CD4-positive, alpha-beta T cell treated with Interleukin-12 subunit alpha and Interleukin-12 subunit beta, for 1 hour (primary cell): ENCODE measurements around the gene ACO2.
"Not testable (repeated sequence)": the region's sequence is repeated elsewhere in the genome, so short reads cannot be mapped to it uniquely, and the experiment has no call there.

Experiments
- DNase-seq: peaks from one replicate; pipeline ENCODE4 v3.0.0-alpha.2; 2020

ACO2 gene

DNA sequence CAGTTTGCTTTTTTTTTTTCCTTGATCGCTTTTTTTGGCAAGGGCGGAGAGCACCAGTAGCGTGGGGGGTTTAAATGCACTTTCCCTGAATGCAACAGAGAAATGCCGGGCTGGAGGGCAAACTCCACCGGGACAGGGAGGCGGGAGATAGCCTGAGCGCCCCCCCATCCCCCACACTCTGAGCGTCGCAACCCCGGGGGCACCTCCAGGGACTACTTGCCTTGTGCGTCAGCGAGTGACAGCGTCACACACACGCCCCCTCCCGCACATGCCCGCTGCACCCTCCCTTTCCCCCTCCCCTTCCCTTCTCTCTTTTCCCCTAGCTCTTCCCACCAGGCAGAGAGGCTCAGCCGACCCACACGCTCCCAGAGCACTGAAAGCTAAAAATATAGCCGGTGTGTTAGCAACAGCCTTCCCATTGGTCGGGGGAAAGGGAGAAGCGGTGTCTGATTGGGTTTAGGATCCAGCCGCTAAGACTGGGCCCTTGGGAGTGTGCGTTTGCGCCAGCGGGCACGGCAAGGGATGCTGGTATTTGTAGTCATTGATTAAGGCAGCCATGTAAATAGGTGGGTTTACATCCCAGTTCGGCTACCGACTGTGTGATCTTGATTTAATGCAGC lies 20.6 kb upstream of the ACO2 start:
- DNase-seq, result peak; percentile 95

DNA sequence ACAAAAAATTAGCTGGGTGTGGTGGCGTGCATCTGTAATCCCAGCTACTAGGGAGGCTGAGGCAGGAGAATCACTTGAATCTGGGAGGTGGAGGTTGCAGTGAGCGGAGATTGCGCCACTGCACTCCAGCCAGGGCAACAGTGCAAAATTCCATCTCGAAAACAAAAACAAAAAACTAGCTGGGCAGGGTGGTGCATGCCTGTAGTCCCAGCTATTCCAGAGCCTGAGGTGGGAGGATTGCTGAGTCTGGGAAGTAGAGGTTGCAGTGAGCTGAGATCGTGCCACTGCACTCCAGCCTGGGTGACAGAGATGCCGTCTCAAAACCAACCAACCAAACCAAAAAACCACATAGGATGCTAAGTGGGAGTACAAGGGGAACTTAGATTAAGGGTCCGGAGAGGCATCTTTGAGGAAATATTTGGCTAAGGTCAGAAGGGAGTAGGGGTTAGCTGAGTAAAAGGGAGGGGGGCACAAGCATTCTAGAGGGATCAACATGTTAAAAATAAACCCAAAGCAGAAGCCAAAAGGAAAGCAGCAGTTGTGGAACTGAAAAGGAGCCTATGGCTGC lies 10.7 kb upstream of the ACO2 start:
- no peak for DNase-seq

DNA sequence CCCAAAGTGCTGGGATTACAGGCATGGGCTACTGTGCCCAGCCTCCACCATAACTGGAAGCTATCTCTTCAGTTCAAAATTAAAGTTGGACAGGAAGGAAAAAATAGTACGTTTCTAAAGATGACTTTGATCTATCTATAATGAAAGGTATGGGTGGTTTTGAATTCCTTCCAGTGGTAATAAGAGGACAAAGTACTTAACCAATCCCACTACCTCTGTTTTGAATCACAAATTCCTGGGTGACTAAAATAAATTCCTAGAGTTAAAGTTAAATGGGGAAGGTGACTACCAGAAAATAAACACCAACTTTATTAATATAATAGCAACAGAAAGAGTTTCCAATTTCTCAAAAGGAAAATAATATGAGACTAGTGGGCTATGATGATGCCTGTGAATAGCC lies 9.5 kb upstream of the ACO2 start:
- no peak for DNase-seq

DNA sequence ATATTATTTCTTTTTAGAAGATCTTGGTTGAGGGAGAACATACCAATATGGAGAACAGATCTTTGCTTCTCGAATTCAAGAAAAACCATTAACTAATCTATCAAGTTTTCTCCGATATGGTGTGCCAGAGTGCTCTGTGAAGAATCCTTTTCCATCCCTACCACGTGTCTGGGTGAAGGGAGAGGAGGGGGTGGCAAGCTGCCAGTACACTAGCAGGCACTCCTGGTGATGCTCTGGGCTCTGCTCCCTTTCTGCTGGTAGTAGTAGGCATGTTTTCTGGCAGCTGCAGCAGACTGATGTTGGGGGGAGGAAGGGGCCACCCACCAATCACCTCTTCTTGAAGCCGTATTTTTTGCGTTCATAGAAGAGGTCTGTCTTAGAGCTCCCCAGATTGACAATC lies 8.8 kb upstream of the ACO2 start:
- DNase-seq, result not testable (repeated sequence)

DNA sequence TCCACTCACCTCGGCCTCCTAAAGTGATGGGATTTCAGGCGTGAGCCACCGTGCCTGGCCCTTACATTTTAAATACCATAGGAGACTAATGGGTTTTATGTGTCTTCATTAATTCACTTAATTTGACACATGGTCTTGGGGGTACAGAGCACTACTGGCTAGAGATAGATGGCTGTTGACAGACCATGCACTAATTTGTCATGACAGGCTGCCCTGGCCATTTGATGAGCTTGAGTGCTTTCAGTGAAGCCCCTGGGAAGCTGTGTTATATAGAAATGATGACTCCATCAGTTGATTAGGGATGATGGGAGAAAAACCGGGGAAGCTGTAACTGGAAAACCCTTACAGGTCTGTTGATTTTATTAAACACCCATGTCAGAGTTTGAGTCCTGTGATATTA lies 7.0 kb upstream of the ACO2 start:
- DNase-seq, result no peak

DNA sequence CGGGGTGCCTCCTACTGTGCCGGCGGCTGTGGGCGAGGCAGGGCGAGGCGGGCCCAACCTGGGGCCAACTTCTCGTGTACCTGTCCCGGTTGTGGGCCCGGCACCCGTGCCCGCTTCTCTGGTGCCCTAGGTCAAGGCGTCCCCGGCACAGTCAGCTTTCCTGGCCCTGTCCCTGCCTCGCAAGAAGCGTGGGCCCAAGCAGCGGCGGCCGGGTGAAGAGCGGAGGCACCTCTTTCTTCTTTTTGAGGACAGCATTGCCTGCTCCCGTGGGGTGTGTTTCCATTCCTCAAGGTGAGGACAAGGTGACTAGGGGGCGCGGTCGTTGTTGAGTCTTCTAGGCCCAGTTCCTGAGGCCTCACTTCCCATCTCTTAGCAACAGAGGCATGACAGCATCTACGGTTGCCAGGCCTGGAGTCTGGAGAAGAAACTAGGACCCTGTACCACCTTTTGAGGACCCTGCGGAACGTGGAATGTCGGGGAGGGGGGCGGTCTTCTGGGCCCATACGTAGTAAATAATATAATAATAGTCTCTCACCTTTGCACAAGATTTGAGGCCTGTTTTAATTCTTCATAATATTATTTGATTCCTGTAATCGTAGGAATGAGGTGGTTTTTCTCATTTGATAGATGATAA lies 418 bp downstream of the ACO2 start:
- DNase-seq, result peak; percentile 45

DNA sequence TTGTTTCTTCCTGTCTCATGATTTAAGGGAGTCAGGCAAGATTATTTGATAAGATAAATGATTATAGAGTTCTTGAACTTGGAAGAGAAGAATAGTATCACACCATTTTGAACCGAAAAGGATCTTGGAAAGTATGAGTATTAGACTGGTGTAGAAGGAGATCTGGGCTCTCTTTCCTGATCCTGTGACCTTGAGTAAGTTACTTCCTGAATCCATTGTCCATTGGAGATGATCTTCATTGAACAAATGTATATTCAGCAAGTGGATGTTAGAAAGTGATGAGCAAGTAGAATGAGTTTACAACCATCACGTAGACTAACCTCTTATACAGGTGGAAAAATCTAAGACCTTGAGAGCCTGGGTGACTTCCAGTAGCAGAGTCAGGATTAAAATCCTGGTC lies 2.0 kb downstream of the ACO2 start:
- DNase-seq, result no peak

DNA sequence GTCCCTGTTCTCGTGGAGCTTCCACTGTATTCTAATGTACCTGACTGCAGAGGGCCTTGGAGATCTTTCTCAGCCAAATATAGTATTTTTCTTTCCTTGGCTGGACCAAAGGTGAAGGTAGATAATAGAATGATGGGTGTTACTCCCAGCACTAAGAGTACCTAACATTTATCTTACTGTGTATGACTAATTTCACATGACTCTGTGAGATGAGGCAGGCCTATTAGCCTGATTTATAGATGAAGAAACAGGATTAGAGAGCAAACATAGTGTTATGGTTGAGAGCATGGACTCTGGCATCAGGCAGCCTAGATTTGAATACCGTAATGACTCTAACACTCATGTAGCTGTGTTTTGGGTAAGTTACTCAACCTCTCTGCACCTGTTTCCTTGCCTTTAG lies 2.7 kb downstream of the ACO2 start:
- no peak for DNase-seq

DNA sequence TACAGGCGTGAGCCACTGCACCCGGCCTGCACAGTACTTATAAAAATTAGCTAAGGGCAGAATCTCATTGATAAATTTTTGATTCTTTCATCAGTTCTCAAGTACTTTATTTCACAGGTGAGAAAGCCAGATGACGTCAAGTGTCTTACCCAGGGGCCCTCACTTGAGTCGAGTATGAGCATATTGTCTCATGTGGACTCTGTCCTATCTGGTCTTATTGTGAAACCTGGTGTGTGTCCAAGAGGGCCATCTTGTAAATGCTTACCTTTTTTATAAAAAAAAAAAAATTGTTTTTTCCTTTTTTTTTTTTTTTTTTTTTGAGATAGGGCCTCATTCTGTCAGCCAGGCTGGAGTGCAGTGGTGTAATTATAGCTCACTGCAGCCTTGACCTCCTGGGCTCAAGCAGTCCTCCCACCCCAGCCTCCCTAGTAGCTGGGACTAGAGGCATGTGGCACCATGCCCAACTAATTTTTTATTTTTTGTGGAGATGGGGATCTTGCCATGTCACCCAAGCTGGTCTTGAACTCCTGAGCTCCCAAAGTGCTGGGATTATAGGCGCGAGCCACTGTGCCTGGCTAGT lies 6.0 kb downstream of the ACO2 start:
- DNase-seq, result no peak

DNA sequence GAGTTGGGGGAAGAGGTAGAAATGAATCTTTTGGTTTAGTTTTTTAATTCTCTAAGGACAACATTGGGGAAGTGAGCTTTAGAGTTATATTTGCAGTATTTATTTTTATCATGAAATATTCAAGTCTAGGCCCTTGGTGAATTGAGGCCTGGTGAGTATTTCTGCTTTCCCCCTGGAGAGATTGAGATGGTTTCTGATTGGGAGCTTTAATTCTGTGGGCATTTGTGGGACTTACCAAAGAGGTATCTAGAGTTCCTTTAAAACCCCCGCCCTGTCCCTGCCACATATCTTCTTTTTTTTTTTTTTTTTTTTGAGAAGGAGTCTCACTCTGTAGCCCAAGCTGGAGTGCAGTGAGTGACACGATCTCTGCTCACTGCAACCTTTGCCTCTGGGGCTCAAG lies 9.6 kb downstream of the ACO2 start:
- no peak for DNase-seq

DNA sequence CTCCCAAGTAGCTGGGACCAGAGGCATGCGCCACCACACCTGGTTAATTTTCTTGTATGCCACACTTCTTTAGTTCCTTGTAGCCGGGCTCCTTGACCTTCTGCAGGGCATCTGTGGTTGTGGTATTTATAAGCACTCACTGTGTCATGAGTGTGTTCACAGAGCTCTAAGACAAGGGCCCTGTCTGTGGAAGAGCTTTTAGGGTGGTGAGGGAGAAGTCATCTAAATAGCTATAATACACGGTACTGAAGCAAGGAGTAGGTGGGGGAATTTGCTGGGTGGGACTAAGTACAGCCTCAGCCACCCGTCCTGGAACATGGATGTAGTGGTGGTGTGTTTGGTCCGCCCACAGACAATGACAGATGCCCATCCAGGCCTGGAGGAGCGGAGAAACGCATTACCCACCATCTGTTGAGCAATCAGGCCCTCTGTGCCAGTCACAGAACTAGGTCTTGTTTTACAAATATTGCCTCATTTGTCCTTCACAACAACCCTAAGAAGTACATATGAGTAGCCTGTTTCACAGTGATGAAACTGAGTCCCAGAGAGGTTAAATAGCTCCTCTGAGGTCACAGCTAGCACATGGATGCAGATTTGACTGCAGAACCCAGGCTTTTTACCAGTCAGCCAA lies 10.1 kb downstream of the ACO2 start:
- no peak for DNase-seq

DNA sequence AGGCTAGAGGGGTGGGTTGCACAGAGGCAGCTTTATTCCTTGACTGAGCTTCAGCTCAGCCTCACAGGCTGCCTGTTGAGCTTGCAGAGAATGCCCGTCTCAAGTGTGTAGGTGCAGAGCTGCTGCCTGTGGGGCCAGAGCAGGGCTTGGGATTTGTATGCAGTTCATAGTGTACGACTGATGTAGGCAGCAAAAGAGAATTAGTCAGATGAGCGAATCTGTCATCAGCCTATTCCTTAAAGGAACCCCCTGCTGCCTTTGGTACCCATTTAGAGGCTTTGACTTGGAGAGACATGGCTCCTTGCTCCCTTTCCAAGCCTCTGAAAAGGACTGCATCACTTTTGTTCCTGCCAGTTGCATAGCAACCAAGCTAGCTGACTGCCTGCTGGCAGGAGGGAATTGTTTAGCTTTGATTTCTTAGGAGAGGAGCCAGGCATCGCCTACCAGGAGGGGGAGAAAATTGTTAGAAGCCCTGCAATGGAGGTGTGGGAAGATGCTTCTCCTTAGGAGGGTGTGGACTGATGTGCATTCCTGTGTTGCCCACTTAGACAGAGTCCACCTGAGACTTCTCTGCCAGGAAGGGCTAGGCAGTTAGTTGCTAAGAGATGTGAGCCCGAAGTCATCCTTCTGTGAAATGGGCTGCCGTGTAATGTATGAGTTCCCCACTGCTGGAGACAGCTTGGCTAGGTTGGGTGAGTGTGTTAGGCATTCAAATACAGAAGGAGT lies 10.9 kb downstream of the ACO2 start:
- DNase-seq, result no peak

DNA sequence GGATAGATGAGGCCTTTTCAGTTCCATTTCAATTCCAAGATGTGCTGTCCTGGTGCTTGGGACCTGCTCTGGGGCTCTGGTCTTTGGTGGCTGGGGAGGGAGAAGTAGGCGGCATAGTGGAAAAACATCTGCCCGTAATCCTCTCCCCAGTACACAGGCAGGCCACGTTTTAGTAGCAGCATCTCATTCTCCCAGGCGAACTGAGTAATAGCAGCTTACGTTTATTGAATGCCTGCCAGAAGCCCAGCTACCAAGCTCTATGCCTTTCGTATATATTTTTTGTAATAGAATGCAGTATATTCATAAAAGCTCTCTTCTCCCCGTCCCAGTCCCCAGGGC lies 11.4 kb downstream of the ACO2 start:
- DNase-seq, result no peak

DNA sequence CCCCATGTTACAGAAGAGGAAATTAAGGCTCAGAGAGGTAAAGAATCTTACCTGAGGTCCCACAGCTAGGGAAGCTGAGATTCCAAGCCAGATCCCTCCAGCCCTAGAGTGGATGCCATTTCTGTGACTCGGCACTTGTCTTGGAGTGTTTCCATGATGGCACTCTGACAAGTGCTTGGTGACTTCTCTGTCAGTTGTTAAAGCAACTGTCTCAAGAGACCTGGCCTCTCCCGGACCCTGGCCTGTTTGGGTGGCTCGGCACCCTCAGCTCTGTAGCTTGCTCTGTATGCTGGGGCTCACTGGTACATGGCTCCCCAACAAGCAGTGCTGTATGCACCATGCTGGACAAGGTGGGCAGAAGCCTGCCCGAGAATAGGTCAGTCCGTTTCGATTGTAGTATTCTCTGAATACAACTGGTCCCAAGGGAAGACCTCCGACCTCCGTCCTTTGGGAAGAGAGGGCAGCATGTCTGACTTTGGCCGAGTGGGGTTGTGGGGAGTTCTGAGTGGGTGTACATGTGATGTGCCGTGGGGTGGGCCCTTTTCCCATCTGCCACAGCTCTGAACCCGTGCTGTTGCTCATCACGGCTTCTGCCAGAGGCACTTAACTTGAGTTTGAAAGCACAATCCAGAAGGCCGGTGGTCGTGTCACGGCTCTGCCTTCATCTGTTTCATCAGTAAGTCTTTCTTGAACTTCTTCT lies 12.4 kb downstream of the ACO2 start:
- DNase-seq, result no peak

DNA sequence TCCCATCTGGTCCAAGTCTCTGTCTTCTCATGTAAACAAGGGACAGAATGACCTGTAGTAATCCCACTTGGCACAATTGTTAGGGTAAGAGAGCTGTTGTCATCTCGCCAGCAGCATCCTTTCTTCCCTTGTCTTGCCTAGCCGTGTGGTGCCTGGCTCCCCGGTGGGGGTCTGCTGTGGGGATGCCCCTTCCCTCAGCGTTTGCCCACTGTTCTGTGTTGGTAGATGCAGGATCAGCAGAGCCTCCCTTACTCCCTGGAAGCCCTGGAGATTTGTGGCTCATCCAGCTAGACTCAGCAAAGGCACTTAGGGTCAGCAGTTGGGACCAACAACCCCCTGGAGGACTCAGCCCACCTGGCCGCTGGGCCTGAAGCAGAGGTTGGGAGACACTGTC lies 13.0 kb downstream of the ACO2 start:
- no peak for DNase-seq

DNA sequence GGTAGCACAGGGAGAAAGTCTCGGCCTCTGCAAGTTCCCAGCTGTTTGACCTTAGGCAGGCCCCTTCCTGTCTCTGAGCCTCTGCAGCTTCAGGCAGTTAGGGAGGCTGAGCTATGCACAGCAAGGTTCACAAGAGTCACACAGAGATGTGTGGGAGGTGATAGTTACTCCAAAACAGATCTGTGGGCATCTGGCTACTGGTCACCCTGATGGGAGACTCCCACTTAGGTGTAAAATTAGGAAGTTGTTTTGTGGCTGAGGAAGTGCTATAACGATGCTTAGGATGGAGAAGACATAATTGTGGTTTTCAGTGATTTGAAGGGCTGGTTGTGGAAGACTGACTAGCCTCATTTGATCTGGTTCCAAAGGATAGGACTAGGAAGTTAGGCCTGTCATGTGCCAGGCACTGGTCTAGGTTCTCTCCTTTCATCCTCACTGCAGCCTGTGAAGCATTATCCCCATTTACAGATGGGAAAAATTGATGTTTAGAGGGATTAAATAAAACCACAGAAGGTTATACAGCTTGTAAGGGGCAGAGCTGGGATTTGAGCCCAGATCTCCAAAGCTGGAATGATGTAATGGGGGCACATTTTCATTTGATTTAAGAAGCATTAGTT lies 13.5 kb downstream of the ACO2 start:
- DNase-seq, result no peak

DNA sequence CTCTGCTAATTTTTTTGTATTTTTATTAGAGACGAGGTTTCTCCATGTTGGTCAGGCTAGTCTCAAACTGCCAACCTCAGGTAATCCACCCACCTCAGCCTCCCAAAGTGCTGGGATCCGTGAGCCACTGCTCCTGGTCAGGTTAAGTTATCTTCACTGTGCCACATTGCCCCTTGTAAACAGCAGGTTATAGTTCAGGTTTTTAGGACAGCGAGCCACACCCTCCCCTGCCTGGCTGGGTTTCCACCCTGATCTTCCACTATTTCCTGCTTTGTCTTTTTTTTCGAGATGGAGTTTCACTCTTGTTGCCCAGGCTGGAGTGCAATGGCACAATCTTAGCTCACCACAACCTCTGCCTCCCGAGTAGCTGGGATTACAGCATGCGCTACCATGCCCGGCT lies 16.1 kb downstream of the ACO2 start:
- no peak for DNase-seq

DNA sequence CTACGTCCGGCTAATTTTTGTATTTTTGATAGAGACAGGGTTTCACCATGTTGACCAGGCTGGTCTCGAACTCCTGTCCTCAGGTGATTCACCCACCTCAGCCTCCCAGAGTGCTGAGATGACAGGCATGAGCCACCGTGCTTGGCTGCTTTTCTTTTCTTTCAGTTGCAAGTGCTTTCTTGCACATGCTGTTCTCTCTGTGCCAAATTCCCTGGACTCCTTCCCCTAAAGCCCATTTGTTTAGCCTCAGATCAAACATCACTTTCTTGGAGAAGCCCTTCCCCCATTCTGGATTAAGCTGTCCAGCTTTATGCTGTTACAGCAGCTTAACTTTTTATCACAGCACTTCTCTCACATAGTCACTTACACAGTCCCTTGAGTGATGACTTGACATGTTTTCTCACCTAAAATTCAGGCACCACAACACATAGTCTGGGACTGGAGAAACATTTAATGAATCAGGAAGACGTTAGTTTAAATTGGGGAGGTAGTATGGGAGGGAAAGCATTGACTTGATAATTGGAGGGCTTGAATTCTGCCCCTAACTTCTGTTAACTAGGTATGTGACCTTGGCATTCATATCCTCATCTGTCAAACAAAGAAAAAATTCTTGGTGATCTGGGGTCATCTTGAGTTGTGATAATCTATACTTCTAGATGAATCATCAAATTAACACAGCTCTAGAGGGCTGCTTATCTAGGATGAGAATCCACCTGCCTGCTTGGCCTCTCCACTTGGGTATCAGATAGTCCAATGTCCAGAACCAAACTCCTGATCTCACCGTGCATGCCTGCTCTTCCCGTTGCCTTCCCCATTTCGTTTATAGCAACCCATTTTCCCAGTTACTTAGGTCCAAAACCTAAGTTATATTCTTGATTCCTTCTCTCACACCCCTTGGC lies 18.4 kb downstream of the ACO2 start:
- DNase-seq, result no peak

DNA sequence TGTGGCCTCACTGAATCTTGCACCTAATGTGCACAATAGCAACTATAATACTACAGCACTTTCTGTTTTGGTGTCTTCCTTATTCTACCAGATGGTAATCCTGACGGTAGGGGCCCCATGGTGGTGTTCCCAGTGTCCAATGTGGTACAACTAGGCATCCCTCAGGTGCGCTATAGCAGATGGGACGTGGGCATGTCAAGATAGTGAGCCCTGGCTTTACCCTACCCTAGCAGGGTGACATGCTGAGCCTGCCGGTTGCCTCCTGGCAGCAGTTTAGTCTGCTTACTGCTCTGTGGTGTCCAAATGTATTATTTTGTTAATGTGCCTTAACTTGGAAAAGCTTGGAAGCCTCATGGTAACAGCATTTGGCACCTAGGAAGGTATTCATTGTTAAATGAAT lies 19.2 kb downstream of the ACO2 start:
- DNase-seq, result no peak

DNA sequence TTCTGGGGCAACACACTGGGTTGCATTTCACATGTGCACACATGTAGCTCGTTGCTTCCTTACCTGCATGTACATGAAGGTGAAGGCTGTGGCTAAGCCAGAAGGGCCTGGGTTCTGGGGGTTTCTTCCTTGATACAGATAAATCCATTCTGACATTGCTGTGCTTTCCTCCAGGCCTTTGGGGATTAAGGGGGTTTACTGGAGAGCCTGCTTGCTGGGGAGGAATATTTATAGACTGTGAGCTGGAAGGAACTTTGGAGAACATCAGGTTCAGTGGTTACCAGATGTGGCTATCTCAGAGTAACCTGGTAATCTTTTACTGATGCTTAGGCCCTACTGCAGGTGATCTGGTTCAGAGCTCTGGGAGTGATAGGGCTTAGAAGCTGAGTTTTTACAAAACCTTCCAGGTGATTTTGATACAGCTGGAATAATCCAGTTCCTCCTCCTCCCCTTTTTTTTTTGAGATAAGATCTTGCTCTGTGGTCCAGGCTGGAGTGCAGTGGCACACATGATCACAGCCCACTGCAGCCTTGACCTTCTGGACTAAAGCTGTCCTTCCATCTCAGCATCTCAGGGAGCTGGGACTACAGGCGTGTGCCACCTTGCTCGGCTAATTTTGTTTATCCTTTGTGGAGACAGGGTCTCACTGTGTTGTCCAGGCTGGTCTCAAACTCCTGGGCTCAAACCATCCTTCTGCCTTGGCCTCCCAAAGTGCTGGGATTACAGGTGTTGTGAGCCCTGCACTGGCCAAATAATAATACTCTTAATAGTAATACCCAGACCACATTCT lies 19.9 kb downstream of the ACO2 start:
- DNase-seq, result no peak
